Adipocyte (in vitro differentiated cells): ENCODE results near the gene SLC7A1.

Source experiments
- DNase-seq: peaks from one replicate; pipeline ENCODE4 v3.0.0-alpha.2; 2015; ENCODE audit warnings: low read depth
- H3K27me3 ChIP-seq: replicated peaks from 2 replicates; pipeline ENCODE4 v1.7.0; 2013; ENCODE audit warnings: mild to moderate bottlenecking, low read length, moderate library complexity; ENCODE audit not compliant: control insufficient read depth, insufficient read depth
- H3K36me3 ChIP-seq: 2 replicates; pipeline ENCODE4 v1.7.0; 2013; ENCODE audit warnings: low read length, mild to moderate bottlenecking, moderate library complexity; ENCODE audit not compliant: control insufficient read depth, insufficient read depth, severe bottlenecking
- H3K4me1 ChIP-seq: 2 replicates; pipeline ENCODE4 v1.7.0; 2013; ENCODE audit warnings: mild to moderate bottlenecking, low read length, moderate library complexity; ENCODE audit not compliant: control insufficient read depth, insufficient read depth
- H3K4me3 ChIP-seq: 2 replicates; pipeline ENCODE4 v1.7.0; 2013; ENCODE audit warnings: mild to moderate bottlenecking, low read length, moderate library complexity
- H3K9ac ChIP-seq: 2 replicates; pipeline ENCODE4 v1.7.0; 2013; ENCODE audit warnings: mild to moderate bottlenecking, low read length, moderate library complexity
- H3K9me3 ChIP-seq: 2 replicates; pipeline ENCODE4 v1.7.0; 2013; ENCODE audit warnings: mild to moderate bottlenecking, low read length, moderate library complexity; ENCODE audit not compliant: control insufficient read depth

SLC7A1 gene

GRCh38 chr13:29569253-29570050 lies 26.0 kb downstream of the SLC7A1 start:
- Histone ChIP-seq H3K4me1 (peaks cover 18% of the 10 kb centered on the region), H3K9me3 (no peaks in the 10 kb centered on the region)
- peak; percentile 17 for DNase-seq

GRCh38 chr13:29568731-29569130 lies 26.8 kb downstream of the SLC7A1 start:
- Histone ChIP-seq H3K9ac (no peak overlapping the region), H3K27me3 (no peaks in the 10 kb centered on the region), H3K4me1 (peaks cover 18% of the 10 kb centered on the region), H3K4me3 (no peak overlapping the region), H3K9me3 (no peaks in the 10 kb centered on the region), H3K36me3 (no peaks in the 10 kb centered on the region)
- DNase-seq, result no peak

More at GRCh38 chr13:29569253-29570050, 26.0 kb downstream of the SLC7A1 start:
- Histone ChIP-seq H3K27me3 (no peaks in the 10 kb centered on the region), H3K36me3 (no peaks in the 10 kb centered on the region), H3K4me3 (no peak overlapping the region), H3K9ac (no peak overlapping the region)

DNA sequence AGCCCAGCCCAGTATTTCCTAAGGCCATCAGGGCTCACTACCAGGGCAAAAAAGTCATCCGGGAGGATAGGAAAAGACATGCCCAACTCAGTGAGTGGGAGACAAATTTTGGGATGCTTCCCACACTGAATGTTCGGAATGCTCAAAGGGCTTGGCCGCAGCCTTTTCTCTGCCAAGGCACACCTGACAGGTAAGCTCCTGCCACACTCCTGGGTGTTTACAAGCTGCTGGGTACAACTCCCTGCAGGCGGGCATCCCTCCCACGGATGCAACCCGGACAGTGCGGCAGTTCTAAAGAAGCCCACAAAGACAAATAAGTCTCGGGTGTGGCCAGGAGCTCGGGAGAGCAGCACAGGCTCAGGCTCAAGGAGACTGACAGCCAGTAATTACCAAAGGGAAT lies 28.1 kb downstream of the SLC7A1 start:
- H3K4me3 ChIP-seq, result no peak overlapping the region
- DNase-seq, result no peak
- H3K4me1 ChIP-seq, result peaks cover 9% of the 10 kb centered on the region
- H3K27me3 ChIP-seq, result no peaks in the 10 kb centered on the region
- no peaks in the 10 kb centered on the region for H3K36me3 ChIP-seq
- no peak overlapping the region for H3K9ac ChIP-seq
- no peaks in the 10 kb centered on the region for H3K9me3 ChIP-seq

DNA sequence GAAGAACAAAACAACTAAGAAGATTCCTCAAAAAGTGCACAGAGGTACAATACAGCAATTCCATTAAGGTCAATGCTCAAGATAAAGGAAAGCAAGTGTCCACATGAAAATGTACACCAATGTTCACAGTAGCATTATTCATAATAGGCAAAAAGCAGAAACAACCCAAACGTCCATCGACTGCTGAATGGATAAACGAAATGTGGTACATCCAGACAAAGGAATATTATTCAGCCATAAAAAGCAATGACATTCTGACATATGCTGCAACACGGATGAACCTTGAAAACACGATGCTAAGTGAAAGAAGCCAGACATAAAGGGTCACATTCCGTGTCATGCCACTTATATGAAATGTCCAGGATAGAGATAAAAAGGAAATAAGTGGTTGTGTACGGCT lies 29.3 kb downstream of the SLC7A1 start:
- Histone ChIP-seq H3K4me3 (no peak overlapping the region), H3K9ac (no peak overlapping the region), H3K4me1 (peaks cover 9% of the 10 kb centered on the region), H3K27me3 (no peaks in the 10 kb centered on the region), H3K36me3 (no peaks in the 10 kb centered on the region), H3K9me3 (no peaks in the 10 kb centered on the region)
- DNase-seq, result no peak

GRCh38 chr13:29564818-29565217 lies 30.7 kb downstream of the SLC7A1 start:
- Histone ChIP-seq H3K9ac (no peak overlapping the region), H3K4me1 (peaks cover 9% of the 10 kb centered on the region), H3K4me3 (no peak overlapping the region), H3K27me3 (no peaks in the 10 kb centered on the region), H3K36me3 (no peaks in the 10 kb centered on the region), H3K9me3 (no peaks in the 10 kb centered on the region)
- peak; percentile 30 for DNase-seq

DNA sequence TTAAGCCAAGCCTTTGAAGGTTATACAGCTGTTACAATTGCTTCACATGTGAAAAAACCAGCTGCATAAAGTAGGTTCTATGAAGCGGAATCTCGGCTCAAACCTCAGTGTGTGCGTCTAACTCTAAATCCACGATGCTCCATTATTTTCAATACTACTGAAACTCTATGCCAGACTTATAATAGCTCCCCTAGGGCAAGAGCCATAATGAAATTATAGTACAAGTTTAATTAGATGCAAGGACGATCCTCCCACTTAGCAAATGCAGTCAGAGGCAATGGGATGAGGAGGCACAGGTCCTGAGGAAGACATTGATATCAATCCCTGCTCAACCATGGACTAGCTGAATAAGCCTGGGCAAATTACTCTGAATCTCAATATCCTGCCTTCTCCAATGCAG lies 31.1 kb downstream of the SLC7A1 start:
- peaks cover 9% of the 10 kb centered on the region for H3K4me1 ChIP-seq
- no peak overlapping the region for H3K4me3 ChIP-seq
- no peaks in the 10 kb centered on the region for H3K36me3 ChIP-seq
- no peak for DNase-seq
- no peak overlapping the region for H3K9ac ChIP-seq
- H3K9me3 ChIP-seq, result no peaks in the 10 kb centered on the region
- no peaks in the 10 kb centered on the region for H3K27me3 ChIP-seq

GRCh38 chr13:29563941-29564340 lies 31.5 kb downstream of the SLC7A1 start:
- no peaks in the 10 kb centered on the region for H3K36me3 ChIP-seq
- no peaks in the 10 kb centered on the region for H3K27me3 ChIP-seq
- no peak overlapping the region for H3K4me3 ChIP-seq
- no peak overlapping the region for H3K9ac ChIP-seq
- no peak for DNase-seq
- no peaks in the 10 kb centered on the region for H3K9me3 ChIP-seq
- peaks cover 9% of the 10 kb centered on the region for H3K4me1 ChIP-seq

DNA sequence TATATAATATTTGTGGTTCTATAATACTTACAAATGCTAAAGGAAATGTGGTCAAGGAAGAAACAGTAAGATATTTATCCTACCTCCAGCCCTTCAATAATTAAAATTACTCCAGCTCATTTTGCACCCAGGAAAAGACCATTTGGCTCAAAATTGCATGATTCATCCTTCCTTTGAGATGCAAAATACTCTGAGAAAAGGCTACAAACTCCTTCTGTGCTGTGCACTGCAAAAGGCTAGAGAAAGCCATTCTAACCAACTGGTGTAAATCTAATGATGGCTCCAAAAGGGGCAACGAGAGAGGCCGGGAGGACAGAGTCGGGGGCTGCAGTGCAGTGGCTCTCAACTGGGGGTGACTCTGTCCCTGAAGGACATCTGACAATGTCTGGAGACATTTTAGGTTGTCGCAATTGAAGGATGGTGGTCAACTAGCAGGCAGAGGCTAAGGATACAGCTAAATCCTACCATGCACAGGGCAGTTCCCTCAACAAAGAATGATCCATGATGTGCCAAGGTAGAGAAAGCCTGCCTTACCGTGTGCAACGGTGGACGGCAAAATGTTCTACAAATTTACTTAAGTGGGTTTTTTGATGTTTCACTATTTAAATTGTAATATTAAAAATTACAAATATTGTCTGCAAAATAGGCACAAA lies 32.6 kb downstream of the SLC7A1 start:
- Histone ChIP-seq H3K9ac (no peak overlapping the region), H3K4me1 (peaks cover 7% of the 10 kb centered on the region), H3K36me3 (no peaks in the 10 kb centered on the region)

DNA sequence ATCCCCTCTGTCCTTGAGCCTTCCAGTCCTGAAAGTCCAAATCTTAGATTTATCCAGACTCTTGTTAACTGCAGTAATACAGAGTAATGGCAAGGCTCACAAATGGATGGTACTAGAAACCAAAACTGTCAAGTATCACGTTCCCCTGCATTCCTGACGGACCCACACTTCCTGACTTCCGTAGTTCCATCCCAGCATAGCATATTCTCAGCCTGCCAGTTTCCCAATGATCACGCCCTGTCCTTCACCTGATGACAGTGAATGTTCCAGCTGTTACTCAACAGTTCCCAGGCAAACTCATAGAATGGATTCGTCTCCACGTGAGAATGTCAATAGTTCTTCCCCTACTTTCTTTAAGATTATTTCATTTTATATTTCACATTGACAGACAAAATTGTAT lies 33.6 kb downstream of the SLC7A1 start:
- H3K4me1 ChIP-seq, result no peaks in the 10 kb centered on the region

More for the DNA sequence above, 32.6 kb downstream of the SLC7A1 start:
- Histone ChIP-seq H3K9me3 (no peaks in the 10 kb centered on the region), H3K4me3 (no peak overlapping the region), H3K27me3 (no peaks in the 10 kb centered on the region)
- no peak for DNase-seq

DNA sequence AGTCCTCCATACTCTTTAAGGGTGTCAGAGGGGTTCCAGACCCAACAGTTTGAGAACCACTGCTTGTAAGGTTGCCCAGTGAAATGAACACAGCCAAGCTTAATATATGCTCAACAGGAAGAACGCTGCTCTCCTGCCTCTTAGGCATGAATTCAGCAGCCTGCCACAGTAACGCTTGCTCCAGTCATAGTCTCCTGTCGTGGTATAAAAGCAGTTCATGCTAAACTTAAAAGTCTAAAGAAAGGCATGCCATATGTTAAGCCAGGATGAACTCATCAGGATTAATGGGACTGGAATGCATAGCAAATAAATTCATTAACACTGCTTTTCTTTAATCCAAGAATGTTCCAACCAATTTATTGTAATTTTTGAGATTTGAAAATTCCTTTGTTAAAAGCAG lies 38.7 kb downstream of the SLC7A1 start:
- Histone ChIP-seq H3K9ac (no peak overlapping the region), H3K9me3 (no peaks in the 10 kb centered on the region), H3K27me3 (no peaks in the 10 kb centered on the region), H3K4me3 (no peak overlapping the region), H3K36me3 (peaks cover 16% of the 10 kb centered on the region), H3K4me1 (no peaks in the 10 kb centered on the region)
- DNase-seq, result no peak

More for the DNA sequence above, 33.6 kb downstream of the SLC7A1 start:
- no peak for DNase-seq
- Histone ChIP-seq H3K36me3 (no peaks in the 10 kb centered on the region), H3K9ac (no peak overlapping the region), H3K4me3 (no peak overlapping the region), H3K27me3 (no peaks in the 10 kb centered on the region), H3K9me3 (no peaks in the 10 kb centered on the region)

DNA sequence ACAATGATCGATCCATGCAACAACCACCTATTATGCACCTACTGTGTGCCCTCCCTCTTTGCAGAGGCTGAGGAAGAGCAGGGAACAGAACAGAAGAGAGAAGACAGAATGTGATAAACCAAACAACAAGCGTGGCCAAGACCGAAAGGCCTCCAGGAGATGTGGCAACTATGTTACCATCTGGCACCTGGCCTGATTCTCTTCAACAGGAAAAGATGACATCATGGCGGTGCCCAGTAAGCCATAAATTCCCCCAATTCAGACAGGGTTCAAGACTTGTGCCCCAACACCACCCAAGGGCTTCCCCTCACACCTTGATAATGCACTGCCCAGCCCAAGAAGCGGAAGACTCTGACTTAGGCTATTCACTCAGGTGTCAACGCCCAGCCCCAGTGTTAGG lies 44.3 kb downstream of the SLC7A1 start:
- Histone ChIP-seq H3K36me3 (peaks cover 51% of the 10 kb centered on the region), H3K4me1 (no peaks in the 10 kb centered on the region), H3K9me3 (no peaks in the 10 kb centered on the region), H3K9ac (no peak overlapping the region), H3K27me3 (no peaks in the 10 kb centered on the region), H3K4me3 (no peak overlapping the region)
- DNase-seq, result no peak
